GM19025 (cell line): ENCODE results near the gene FBL.

ENCODE experiments used
- ATAC-seq: cut with Tn5 transposase; IDR thresholded peaks from one replicate; pipeline ENCODE4 v1.9.1; 2021; ENCODE audit warnings: mild to moderate bottlenecking, low read depth, moderate library complexity; ENCODE audit not compliant: unreplicated experiment

Gene FBL

GRCh38 chr19:39845172-39845571 lies 1.0 kb downstream of the FBL start:
- no peak for ATAC-seq

GRCh38 chr19:39843919-39844793 lies 2.0 kb downstream of the FBL start:
- ATAC-seq: no peak

- no peak for ATAC-seq
These were observed 3.3 kb downstream of the FBL start for GRCh38 chr19:39842693-39843435.

- no peak for ATAC-seq
These were observed 5.1 kb downstream of the FBL start for GRCh38 chr19:39841041-39841440.

GRCh38 chr19:39840492-39840891 lies 5.7 kb downstream of the FBL start:
- no peak for ATAC-seq

- ATAC-seq: no peak
These were observed 6.4 kb downstream of the FBL start for GRCh38 chr19:39839678-39840327.

- no peak for ATAC-seq
These were observed 7.6 kb downstream of the FBL start for GRCh38 chr19:39838569-39838968.

- ATAC-seq: no peak
These were observed 8.2 kb downstream of the FBL start for GRCh38 chr19:39837978-39838377.

- no peak for ATAC-seq
These were observed 11.8 kb downstream of the FBL start for GRCh38 chr19:39834287-39834841.

- peak; percentile 91 for ATAC-seq
These were observed 12.5 kb downstream of the FBL start, which contains the start of gene DYRK1B for GRCh38 chr19:39833464-39834286. TSS of gene DYRK1B (minus strand) at chr19:39834162. CDS start at chr19:39831867, 2,295 bp downstream.

- no peak for ATAC-seq
These were observed 13.1 kb downstream of the FBL start for GRCh38 chr19:39833160-39833463.

- no peak for ATAC-seq
These were observed 13.7 kb downstream of the FBL start for GRCh38 chr19:39832341-39833083.

- no peak for ATAC-seq
These were observed 14.5 kb downstream of the FBL start for GRCh38 chr19:39831679-39832078.

GRCh38 chr19:39830847-39831246 lies 15.3 kb downstream of the FBL start:
- ATAC-seq: no peak

GRCh38 chr19:39830406-39830805 lies 15.8 kb downstream of the FBL start:
- no peak for ATAC-seq

GRCh38 chr19:39829702-39830275 lies 16.4 kb downstream of the FBL start:
- no peak for ATAC-seq

- no peak for ATAC-seq
These were observed 17.5 kb downstream of the FBL start for GRCh38 chr19:39828654-39829032.

- ATAC-seq: no peak
These were observed 18.0 kb downstream of the FBL start for GRCh38 chr19:39828015-39828653.

- ATAC-seq: no peak
These were observed 19.0 kb downstream of the FBL start for GRCh38 chr19:39827216-39827615.
